ENCODE data around the gene GLB1L2. TPM values are rescaled to one million over a fixed set of nuclear protein-coding genes. Genes with fewer than 3 reads are reported as not detected.

Gene GLB1L2
- total RNA-seq, 1 donor from 2014 or later: 14.7 TPM

Other genes starting within 250 kb of the GLB1L2 start
- 16.2 and 27.9 TPM in 2 replicates for gene NCAPD3, start 108.0 kb upstream of the GLB1L2 start, total RNA-seq
- gene VPS26B, start 107.3 kb upstream of the GLB1L2 start, total RNA-seq: 17.8 and 23.1 TPM in 2 replicates
- 51.6 and 69.2 TPM in 2 replicates for gene THYN1, start 78.6 kb upstream of the GLB1L2 start, total RNA-seq
- gene ACAD8, start 78.4 kb upstream of the GLB1L2 start, total RNA-seq: 15.6 and 18.1 TPM in 2 replicates
- 0.17 TPM in 1 of 2 replicates, not detected in the other for gene GLB1L3, start 55.6 kb upstream of the GLB1L2 start, total RNA-seq
- 0.07 TPM in 1 of 2 replicates, not detected in the other for gene B3GAT1, start 80.3 kb downstream of the GLB1L2 start, total RNA-seq